Measurements from ENCODE around the gene COPS7B. TPM values are rescaled to one million over a fixed set of nuclear protein-coding genes. Genes with fewer than 3 reads are reported as not detected.

The COPS7B gene
- total RNA-seq, 2 donors from 2014 or later: 18.3 to 33.3 TPM

DNA sequence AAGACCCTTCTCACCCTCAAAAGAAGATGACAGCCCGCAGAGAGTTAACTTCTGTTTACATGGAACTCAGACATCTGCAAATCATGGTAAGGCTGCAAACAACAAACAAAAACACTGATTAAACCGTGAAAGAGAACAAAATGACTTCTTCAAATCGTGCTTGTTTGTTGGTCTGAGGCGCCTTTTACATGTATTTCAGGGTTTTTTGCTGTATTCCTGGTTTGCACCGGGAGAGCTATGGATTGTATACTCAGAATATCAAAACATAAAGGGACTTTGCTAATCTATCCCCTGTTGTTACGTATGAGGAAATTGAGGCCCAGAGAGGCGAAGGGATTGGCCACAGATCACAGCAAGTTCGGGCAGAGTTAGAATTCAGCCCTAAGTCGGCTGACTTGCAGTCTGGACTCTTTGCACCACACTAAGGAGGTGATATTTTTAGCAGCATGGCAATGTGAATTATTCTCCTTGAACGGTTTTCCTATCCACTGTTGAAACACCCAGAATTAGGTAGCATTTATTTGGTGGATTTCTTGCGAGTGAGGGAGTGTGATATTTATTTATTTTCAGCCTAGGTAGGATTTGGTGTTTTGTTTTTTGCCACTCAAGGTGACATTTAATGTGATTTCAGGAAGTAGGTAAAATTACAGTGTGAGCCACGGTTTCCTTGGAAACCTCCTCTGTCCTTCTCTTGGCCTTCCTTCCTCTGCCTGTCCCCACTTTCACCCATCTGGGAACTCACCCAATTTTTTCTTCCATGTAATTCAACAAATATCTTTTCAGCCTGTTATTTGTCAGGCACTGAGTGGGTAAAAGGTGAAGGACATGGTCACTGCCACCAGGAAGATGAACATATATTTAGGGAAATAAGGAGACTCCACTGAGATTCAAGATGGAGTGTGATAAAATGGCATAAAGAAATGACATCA, 4.2 kb upstream of the COPS7B start:
- Histone ChIP-seq H3K4me3 (peak overlapping the region; percentile 91), H3K27ac (peak overlapping the region; percentile 84), H3K27me3 (no peaks in the 10 kb centered on the region), H3K4me1 (peaks cover 10% of the 10 kb centered on the region), H3K9me3 (no peaks in the 10 kb centered on the region), H3K9ac (ENCODE audit: low read depth in 2 of 2, low read length in 2 of 2) (peak overlapping the region; percentile 89 to 95), H3K36me3 (no peaks in the 10 kb centered on the region)
- DNase-seq: peak; percentile 65
- intact Hi-C loops (cut with DNase I): loop anchor here (10.0 kb wide), 1 partner anchor 177 kb away; no protein-coding TSS in a partner anchor
- TF ChIP-seq, protein P1, sequence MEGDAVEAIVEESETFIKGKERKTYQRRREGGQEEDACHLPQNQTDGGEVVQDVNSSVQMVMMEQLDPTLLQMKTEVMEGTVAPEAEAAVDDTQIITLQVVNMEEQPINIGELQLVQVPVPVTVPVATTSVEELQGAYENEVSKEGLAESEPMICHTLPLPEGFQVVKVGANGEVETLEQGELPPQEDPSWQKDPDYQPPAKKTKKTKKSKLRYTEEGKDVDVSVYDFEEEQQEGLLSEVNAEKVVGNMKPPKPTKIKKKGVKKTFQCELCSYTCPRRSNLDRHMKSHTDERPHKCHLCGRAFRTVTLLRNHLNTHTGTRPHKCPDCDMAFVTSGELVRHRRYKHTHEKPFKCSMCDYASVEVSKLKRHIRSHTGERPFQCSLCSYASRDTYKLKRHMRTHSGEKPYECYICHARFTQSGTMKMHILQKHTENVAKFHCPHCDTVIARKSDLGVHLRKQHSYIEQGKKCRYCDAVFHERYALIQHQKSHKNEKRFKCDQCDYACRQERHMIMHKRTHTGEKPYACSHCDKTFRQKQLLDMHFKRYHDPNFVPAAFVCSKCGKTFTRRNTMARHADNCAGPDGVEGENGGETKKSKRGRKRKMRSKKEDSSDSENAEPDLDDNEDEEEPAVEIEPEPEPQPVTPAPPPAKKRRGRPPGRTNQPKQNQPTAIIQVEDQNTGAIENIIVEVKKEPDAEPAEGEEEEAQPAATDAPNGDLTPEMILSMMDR (IDR thresholded peaks at IDR 0.05): no peak

DNA sequence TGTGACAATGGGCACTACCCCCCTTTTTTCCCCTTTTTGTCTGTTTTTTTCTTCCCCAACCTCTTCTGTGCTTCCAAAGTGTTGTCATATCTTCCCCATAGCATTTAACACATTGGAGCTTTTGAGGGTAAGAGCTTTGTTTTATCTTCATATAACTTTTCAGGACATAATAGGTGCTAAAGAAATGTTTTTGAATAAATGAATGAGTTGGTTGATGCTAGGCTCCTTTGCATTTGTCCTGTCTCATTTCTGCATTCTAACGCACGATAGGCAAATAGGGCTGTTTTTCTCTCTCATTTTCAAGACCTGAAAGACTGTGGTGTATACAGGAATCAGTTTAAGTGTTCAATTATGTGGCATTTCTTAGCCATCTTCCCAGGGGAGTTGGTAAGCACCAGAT, 832 bp upstream of the COPS7B start:
- intact Hi-C loops (cut with DNase I): loop anchor here (10.0 kb wide), 1 partner anchor 181 kb away; no protein-coding TSS in a partner anchor
- no peak overlapping the region for H3K4me3 ChIP-seq

DNA sequence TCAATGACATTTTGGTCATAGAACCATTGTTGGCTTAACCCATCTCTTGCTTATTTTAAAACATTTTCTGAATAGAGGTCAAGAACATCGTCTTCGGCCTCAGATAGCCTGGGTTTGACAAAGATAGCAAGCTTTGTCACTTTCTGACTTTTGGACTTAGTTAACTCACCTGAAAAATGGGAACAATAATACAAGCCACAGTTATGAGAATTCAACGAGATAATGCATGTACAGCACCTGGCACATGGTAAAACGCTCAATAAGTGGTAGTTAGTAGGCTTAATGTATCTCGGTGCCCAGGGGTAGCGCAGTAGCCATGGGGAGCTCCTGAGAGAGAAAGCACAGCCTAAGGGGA, 446 bp upstream of the COPS7B start:
- Histone ChIP-seq H3K9ac (ENCODE audit: low read depth in 2 of 2, low read length in 2 of 2) (peak overlapping the region; percentile 46 to 54), H3K4me3 (peak overlapping the region; percentile 99), H3K27me3 (no peaks in the 10 kb centered on the region), H3K27ac (no peak overlapping the region), H3K36me3 (no peaks in the 10 kb centered on the region), H3K9me3 (no peaks in the 10 kb centered on the region), H3K4me1 (peaks cover 10% of the 10 kb centered on the region)
- TF ChIP-seq, protein P1 (IDR thresholded peaks at IDR 0.05): no peak
- intact Hi-C loops (cut with DNase I): loop anchor here (10.0 kb wide), 1 partner anchor 181 kb away; no protein-coding TSS in a partner anchor
- DNase-seq: no peak

More for the DNA sequence above, 832 bp upstream of the COPS7B start:
- Histone ChIP-seq H3K9ac (ENCODE audit: low read depth in 2 of 2, low read length in 2 of 2) (no peak overlapping the region), H3K27ac (no peak overlapping the region), H3K36me3 (no peaks in the 10 kb centered on the region), H3K9me3 (no peaks in the 10 kb centered on the region), H3K4me1 (peaks cover 10% of the 10 kb centered on the region), H3K27me3 (no peaks in the 10 kb centered on the region)
- TF ChIP-seq, protein P1 (IDR thresholded peaks at IDR 0.05): no peak
- no peak for DNase-seq

DNA sequence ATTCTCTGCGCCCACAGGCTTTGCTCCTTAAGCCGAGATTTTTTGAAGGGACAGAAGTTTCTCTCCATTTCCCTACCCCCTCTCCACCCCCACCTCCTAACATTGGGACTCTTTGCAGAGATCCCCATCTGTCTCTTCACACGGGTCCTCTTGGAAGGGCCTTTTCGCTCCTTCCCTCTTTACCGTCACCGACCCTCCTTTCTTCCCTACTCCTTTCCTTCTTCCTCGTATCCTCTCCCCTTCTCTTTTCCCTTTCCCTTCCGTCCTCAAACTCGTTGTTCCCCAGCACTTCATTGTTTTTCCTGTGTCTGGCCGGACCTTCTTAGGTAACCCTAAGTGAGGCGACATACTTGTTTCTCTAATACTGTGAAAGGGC, 660 bp downstream of the COPS7B start:
- H3K4me1 ChIP-seq: peaks cover 10% of the 10 kb centered on the region
- peak overlapping the region; percentile 35 for H3K27ac ChIP-seq
- no peaks in the 10 kb centered on the region for H3K9me3 ChIP-seq

DNA sequence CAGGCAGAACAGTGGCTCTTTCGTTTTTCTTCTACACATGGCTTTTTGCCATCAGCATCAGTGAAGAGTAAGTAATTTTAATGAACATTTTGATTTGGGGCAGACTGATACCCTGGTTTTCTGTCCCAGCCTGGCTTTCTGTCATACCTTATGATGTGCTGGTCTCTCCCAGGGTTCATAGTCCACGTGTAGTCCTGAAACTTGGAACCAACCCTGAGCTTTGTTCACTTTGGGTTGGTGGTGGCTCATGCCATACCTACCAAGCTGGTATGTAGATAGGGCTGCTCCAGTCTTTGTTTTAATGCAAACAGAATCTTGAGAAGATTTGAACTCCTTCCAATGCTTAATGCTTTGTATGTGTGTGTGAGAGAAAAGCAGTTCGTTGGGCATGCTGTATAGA, 4.9 kb downstream of the COPS7B start:
- H3K9ac ChIP-seq (ENCODE audit: low read depth in 2 of 2, low read length in 2 of 2): no peak overlapping the region
- no peaks in the 10 kb centered on the region for H3K27me3 ChIP-seq
- H3K9me3 ChIP-seq: no peaks in the 10 kb centered on the region
- H3K4me1 ChIP-seq: no peaks in the 10 kb centered on the region
- no peak overlapping the region for H3K27ac ChIP-seq
- TF ChIP-seq, protein P1 (IDR thresholded peaks at IDR 0.05): no peak
- DNase-seq: no peak
- H3K36me3 ChIP-seq: peaks cover 2% of the 10 kb centered on the region
- H3K4me3 ChIP-seq: no peak overlapping the region
- intact Hi-C loops (cut with DNase I): no loop called here

More for the DNA sequence above, 660 bp downstream of the COPS7B start:
- intact Hi-C loops (cut with DNase I): loop anchor here (10.0 kb wide), 1 partner anchor 182 kb away; no protein-coding TSS in a partner anchor
- TF ChIP-seq, protein P1 (IDR thresholded peaks at IDR 0.05): no peak
- Histone ChIP-seq H3K36me3 (no peaks in the 10 kb centered on the region), H3K9ac (ENCODE audit: low read depth in 2 of 2, low read length in 2 of 2) (peak overlapping the region; percentile 54 to 60), H3K4me3 (peak overlapping the region; percentile 99), H3K27me3 (no peaks in the 10 kb centered on the region)
- DNase-seq: no peak

Measured in colonic mucosa (tissue), 4 donors.